ENCODE data around the gene TFG. TPM values are rescaled to one million over a fixed set of nuclear protein-coding genes. Genes with fewer than 3 reads are reported as not detected.

The TFG gene
- total RNA-seq, 3 donors from 2014 or later, result 82.0 to 125 (median 95.2) TPM

DNA sequence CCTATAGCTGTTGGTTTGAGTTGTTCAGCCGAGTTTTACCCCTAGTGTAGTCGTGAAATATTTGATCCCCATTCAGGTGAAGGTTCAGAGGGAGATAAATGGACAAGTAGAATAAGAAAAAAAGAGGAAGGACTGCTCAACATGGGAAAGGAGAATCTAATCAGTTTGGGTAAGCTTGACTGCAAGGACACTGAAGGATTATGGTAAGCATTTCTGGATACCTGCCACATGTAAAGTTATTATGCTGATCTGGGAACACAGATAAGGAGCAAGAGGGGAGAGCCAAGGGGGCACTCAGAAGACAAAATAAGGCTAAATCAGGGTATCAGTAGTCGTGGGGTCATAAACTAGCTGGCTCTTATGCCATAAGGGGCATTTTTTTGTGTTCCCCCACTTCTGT is 49.9 kb downstream of the TFG start:
- Histone ChIP-seq H3K36me3 (ENCODE audit: low read depth) (no peaks in the 10 kb centered on the region), H3K9me3 (no peaks in the 10 kb centered on the region), H3K4me1 (ENCODE audit: low read depth) (no peaks in the 10 kb centered on the region), H3K4me3 (no peak overlapping the region)
- TF ChIP-seq, protein P1, sequence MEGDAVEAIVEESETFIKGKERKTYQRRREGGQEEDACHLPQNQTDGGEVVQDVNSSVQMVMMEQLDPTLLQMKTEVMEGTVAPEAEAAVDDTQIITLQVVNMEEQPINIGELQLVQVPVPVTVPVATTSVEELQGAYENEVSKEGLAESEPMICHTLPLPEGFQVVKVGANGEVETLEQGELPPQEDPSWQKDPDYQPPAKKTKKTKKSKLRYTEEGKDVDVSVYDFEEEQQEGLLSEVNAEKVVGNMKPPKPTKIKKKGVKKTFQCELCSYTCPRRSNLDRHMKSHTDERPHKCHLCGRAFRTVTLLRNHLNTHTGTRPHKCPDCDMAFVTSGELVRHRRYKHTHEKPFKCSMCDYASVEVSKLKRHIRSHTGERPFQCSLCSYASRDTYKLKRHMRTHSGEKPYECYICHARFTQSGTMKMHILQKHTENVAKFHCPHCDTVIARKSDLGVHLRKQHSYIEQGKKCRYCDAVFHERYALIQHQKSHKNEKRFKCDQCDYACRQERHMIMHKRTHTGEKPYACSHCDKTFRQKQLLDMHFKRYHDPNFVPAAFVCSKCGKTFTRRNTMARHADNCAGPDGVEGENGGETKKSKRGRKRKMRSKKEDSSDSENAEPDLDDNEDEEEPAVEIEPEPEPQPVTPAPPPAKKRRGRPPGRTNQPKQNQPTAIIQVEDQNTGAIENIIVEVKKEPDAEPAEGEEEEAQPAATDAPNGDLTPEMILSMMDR (IDR thresholded peaks at IDR 0.05), result no peak
- DNase-seq, result no peak
- intact Hi-C loops (cut with DNase I, micrococcal nuclease), result no loop called here
- ATAC-seq, result no peak

DNA sequence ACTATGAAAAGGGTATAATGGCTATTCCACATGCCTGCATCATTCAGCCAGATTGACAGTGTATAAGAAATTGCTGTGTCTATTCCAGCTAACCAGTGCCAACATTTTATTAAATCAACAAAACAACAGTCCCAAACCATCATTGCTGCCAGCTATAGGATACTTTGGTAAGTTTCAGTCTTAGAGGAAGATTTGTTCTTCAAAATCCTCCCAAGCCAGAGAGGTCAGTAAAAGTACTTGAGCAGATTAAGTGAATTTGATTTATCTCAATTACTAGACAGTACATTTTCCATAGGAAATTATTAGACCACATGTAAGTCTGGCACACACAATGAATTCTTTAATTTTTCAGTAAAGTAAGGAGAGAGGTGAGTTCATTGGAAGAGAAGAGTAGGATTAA is 50.7 kb downstream of the TFG start:
- DNase-seq (no peak), ATAC-seq (no peak)
- TF ChIP-seq, protein P1 (IDR thresholded peaks at IDR 0.05), result no peak
- Histone ChIP-seq H3K4me3 (no peak overlapping the region), H3K4me1 (ENCODE audit: low read depth) (no peaks in the 10 kb centered on the region), H3K36me3 (ENCODE audit: low read depth) (no peaks in the 10 kb centered on the region), H3K9me3 (no peaks in the 10 kb centered on the region)
- intact Hi-C loops (cut with DNase I, micrococcal nuclease), result no loop called here

DNA sequence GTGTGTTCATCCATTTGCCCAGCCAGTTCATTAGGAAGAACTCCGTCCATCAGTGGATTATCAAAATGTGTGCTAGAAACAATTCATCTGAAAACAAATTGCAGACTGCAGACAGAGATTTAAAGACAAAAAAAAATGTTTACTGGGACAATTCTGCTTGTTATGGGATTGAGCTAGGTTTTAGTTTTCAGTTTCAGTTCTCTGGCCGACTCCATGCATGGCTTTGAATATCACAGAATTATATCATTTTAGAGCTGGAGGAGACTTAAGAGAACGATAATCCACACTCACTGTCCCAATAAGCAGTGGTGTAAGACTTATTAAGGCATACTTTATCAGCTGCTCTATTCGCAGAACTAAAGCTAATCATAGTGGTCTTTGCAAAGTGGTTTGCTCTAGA is 51.1 kb downstream of the TFG start:
- Histone ChIP-seq H3K4me3 (no peak overlapping the region), H3K36me3 (ENCODE audit: low read depth) (no peaks in the 10 kb centered on the region), H3K4me1 (ENCODE audit: low read depth) (no peaks in the 10 kb centered on the region), H3K9me3 (no peaks in the 10 kb centered on the region)
- TF ChIP-seq, protein P1 (IDR thresholded peaks at IDR 0.05), result no peak
- ATAC-seq (no peak), DNase-seq (no peak)
- intact Hi-C loops (cut with DNase I, micrococcal nuclease), result no loop called here

DNA sequence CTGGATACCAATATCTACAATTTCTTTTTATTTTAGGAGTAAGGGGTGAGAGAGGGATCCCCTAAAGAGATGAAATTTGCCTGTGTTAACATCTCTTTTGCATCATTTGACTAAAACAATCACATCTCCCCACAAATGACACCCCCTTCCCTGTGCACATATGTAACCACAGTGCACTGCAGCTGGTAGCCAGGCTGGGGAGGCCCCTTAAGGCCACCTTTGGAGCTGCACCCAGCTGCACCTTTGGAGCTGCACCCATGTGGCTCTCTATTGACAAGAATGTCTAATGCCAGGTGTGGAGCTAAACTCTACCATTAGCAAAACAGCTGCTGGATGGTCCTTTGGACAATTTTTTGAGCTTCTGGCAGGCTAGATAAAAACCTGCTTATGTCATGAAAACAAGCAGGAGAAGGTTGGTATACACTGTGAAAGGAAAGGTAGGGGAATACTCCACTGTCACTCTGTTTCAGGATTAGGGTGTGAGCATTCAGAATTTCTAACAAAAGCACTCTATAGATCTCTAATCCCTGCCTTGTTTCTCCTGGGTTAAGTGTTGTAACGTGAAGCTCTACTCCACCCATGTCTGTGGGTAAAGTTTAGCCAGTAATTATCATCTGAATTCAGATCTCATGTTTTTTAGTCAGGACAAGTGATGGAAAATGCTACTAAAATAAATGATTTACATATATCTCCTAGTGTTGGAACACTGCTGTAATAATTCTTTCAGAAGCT is 52.1 kb downstream of the TFG start:
- Histone ChIP-seq H3K9me3 (no peaks in the 10 kb centered on the region), H3K4me1 (ENCODE audit: low read depth) (no peaks in the 10 kb centered on the region), H3K4me3 (no peak overlapping the region), H3K36me3 (ENCODE audit: low read depth) (no peaks in the 10 kb centered on the region)
- intact Hi-C loops (cut with DNase I, micrococcal nuclease), result no loop called here
- TF ChIP-seq, protein P1 (IDR thresholded peaks at IDR 0.05), result no peak
- peak in 2 of 3 donors; percentile 7 to 31 for DNase-seq
- peak; percentile 83 for ATAC-seq

DNA sequence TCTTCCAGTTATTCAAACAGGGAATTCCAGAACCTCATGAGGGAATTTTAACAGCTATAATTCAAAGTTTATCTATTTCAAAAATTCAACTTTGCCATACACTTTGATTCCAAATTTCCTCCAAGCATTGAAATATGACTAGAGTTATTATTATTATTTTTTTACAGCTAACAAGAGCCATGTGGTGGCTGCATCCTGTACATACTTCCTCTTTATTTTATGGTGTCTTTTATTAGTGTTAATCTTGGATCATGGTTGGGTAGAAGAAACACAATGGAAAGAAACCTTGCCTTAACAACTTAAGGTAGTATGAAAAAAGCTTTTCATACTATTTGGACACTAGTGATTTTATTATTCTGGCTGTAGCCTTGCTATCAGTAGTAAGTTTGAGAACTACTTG is 52.7 kb downstream of the TFG start:
- ATAC-seq (no peak), DNase-seq (no peak)
- Histone ChIP-seq H3K9me3 (no peaks in the 10 kb centered on the region), H3K36me3 (ENCODE audit: low read depth) (no peaks in the 10 kb centered on the region), H3K4me3 (no peak overlapping the region), H3K4me1 (ENCODE audit: low read depth) (no peaks in the 10 kb centered on the region)
- intact Hi-C loops (cut with DNase I, micrococcal nuclease), result no loop called here
- TF ChIP-seq, protein P1 (IDR thresholded peaks at IDR 0.05), result no peak
